Ishikawa (cell line): Measurements from ENCODE around the gene SLC38A2.

Experiments used
- CEBPB ChIP-seq: IDR thresholded peaks from 2 replicates; pipeline ENCODE4 v1.6.1; 2012
- CREB1 ChIP-seq: IDR thresholded peaks from 2 replicates; pipeline ENCODE4 v1.6.1; 2012; ENCODE audit warnings: low read depth
- EGR1 ChIP-seq: IDR thresholded peaks from 2 replicates; pipeline ENCODE4 v1.6.1; 2012
- EP300 ChIP-seq: IDR thresholded peaks from 2 replicates; pipeline ENCODE4 v1.6.1; 2012; ENCODE audit warnings: borderline replicate concordance
- FOXM1 ChIP-seq: IDR thresholded peaks from 2 replicates; pipeline ENCODE4 v1.6.1; 2012; ENCODE audit warnings: low read depth, borderline replicate concordance
- NFIC ChIP-seq: IDR thresholded peaks from 2 replicates; pipeline ENCODE4 v1.6.1; 2012
- RAD21 ChIP-seq: IDR thresholded peaks from 2 replicates; pipeline ENCODE4 v1.6.1; 2012; ENCODE audit warnings: low read depth
- TAF1 ChIP-seq: IDR thresholded peaks from 2 replicates; pipeline ENCODE4 v1.6.1; 2012; ENCODE audit warnings: low read depth, mild to moderate bottlenecking
- TCF12 ChIP-seq: IDR thresholded peaks from 2 replicates; pipeline ENCODE4 v1.6.1; 2012; ENCODE audit warnings: low read depth
- TEAD4 ChIP-seq: IDR thresholded peaks from 2 replicates; pipeline ENCODE4 v1.6.1; 2012
- YY1 ChIP-seq: IDR thresholded peaks from 2 replicates; pipeline ENCODE4 v1.6.1; 2012; ENCODE audit warnings: low read depth
- ZBTB7A ChIP-seq: IDR thresholded peaks from 2 replicates; pipeline ENCODE4 v1.6.1; 2012; ENCODE audit warnings: low read depth
- TF ChIP-seq, protein P1 (sequence below): IDR thresholded peaks from 2 replicates; pipeline ENCODE4 v1.6.1; 2012; ENCODE audit warnings: low read depth, mild to moderate bottlenecking
- TF ChIP-seq, protein P2 (sequence below): IDR thresholded peaks from 2 replicates; pipeline ENCODE4 v1.6.1; 2012
- TF ChIP-seq, protein P3 (sequence below): IDR thresholded peaks from 2 replicates; pipeline ENCODE4 v1.6.1; 2012

Gene SLC38A2

DNA sequence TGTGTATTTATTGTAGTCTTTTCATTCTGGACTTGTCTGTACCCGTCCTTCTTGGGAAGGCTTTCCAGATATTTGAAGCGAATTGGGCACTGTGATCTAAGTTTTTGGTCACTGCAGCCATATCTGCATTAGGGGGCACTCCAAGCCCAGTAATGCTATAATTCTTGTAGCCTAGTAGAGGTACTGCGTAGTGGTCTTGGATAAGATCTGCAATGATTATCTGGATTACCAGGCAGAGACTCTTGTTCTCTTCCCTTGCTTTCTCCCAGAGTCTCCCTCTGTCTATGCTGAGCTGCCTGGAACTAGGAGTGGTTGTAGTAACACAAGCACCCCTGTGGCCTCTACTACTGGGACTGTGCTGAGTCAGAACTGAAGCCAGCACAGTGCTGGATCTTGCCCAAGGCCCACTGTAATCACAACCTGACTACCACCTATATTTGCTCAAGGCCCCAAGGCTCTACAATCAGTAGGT is 30.0 kb downstream of the SLC38A2 start:
- TF ChIP-seq FOXM1 (no peak), RAD21 (peak; percentile 97)

DNA sequence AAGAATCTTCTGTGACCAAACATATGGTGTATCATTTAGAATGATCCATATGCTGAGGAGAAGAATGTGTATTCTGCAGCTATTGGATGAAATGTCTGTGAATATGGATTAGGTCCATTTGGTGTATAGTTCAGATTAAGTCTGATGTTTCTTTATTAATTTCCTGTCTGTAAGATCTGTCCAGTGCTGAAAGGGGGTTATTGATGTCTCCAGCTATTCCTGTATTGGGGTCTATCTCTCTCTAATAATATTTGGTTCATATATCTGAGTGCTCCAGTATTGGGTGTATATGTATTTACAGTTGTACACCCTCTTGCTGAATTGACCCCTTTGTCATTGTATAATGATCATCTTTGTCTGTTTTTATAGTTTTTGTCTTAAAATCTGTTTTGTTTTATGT is 33.5 kb downstream of the SLC38A2 start:
- TF ChIP-seq EGR1: no peak
- TF ChIP-seq, protein P1, sequence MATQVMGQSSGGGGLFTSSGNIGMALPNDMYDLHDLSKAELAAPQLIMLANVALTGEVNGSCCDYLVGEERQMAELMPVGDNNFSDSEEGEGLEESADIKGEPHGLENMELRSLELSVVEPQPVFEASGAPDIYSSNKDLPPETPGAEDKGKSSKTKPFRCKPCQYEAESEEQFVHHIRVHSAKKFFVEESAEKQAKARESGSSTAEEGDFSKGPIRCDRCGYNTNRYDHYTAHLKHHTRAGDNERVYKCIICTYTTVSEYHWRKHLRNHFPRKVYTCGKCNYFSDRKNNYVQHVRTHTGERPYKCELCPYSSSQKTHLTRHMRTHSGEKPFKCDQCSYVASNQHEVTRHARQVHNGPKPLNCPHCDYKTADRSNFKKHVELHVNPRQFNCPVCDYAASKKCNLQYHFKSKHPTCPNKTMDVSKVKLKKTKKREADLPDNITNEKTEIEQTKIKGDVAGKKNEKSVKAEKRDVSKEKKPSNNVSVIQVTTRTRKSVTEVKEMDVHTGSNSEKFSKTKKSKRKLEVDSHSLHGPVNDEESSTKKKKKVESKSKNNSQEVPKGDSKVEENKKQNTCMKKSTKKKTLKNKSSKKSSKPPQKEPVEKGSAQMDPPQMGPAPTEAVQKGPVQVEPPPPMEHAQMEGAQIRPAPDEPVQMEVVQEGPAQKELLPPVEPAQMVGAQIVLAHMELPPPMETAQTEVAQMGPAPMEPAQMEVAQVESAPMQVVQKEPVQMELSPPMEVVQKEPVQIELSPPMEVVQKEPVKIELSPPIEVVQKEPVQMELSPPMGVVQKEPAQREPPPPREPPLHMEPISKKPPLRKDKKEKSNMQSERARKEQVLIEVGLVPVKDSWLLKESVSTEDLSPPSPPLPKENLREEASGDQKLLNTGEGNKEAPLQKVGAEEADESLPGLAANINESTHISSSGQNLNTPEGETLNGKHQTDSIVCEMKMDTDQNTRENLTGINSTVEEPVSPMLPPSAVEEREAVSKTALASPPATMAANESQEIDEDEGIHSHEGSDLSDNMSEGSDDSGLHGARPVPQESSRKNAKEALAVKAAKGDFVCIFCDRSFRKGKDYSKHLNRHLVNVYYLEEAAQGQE: peak; percentile 69; the same call in 1 of the 2 replicates

DNA sequence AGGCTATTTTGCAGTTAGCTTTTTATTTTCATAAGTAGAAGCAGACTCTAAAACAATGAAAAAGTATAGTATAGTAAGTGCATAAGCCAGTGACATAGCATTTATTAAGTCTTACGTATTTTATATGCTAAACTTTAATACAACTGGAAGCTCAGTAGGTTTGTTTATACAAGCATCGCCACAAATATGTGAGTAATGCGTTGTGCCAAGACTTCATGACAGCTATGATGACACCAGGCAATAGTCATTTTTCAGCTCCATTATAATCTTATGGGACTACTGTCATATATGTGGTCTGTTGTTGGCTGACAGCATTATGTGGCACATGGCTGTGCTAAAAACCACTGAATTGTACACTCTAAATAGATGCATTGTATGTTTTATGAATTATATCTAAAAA is 40.3 kb downstream of the SLC38A2 start:
- TF ChIP-seq TAF1: no peak
- no peak for TF ChIP-seq FOXM1
- TF ChIP-seq EP300: no peak
- no peak for TF ChIP-seq ZBTB7A
- TF ChIP-seq, protein P1: no peak
- no peak for TF ChIP-seq CEBPB
- TF ChIP-seq RAD21: no peak
- no peak for TF ChIP-seq TEAD4

DNA sequence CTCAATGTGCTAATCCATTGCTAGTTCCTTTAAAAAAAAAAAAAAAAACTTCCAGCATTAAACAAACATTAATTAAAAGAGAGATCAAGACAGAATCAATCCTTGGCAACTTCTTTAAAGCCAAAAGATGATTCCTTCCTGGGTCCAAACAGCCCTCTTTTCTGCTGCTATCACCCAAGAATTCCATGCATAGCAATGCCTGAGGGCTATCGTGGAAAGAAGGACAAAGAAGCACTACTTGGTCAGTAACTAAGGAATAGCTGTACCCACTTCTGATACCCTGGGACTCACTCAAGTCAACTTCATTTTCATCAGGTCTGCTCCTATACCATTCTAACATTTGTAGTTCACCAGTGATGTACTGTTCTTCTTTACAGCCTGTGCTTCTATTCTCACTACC is 51.8 kb downstream of the SLC38A2 start:
- TF ChIP-seq FOXM1 (no peak), ZBTB7A (no peak), EGR1 (no peak), TAF1 (no peak), CREB1 (no peak), TEAD4 (no peak), CEBPB (no peak), YY1 (no peak), NFIC (no peak), RAD21 (no peak)
- TF ChIP-seq, protein P2, sequence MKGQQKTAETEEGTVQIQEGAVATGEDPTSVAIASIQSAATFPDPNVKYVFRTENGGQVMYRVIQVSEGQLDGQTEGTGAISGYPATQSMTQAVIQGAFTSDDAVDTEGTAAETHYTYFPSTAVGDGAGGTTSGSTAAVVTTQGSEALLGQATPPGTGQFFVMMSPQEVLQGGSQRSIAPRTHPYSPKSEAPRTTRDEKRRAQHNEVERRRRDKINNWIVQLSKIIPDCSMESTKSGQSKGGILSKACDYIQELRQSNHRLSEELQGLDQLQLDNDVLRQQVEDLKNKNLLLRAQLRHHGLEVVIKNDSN: no peak

DNA sequence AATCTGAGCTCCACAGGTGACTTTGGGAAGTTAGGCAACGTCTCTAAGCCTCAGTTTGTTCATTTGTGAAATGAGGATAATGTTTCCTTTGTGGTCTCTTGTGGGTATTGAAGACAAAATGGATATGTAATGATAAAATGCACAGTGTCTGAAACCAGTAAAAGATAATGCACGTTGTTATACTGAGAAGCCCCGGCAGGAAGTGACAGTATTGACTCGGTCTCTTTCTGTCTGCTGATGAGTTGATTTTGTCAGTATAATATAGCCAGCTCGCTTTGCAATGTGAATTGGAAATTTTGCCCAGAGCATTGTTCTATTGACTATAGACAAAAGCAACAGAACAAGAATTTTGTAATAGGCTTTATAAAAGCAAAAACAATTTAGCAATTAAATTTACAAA is 54.5 kb downstream of the SLC38A2 start:
- TF ChIP-seq, protein P1: no peak
- no peak for TF ChIP-seq TCF12
- no peak for TF ChIP-seq TAF1
- no peak for TF ChIP-seq NFIC
- TF ChIP-seq TEAD4: no peak
- no peak for TF ChIP-seq RAD21
- TF ChIP-seq, protein P2: no peak
- TF ChIP-seq CEBPB: no peak
- TF ChIP-seq, protein P3, sequence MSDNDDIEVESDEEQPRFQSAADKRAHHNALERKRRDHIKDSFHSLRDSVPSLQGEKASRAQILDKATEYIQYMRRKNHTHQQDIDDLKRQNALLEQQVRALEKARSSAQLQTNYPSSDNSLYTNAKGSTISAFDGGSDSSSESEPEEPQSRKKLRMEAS: no peak
- TF ChIP-seq ZBTB7A: no peak
- TF ChIP-seq CREB1: no peak
- no peak for TF ChIP-seq EP300
- TF ChIP-seq EGR1: no peak
- no peak for TF ChIP-seq FOXM1
- TF ChIP-seq YY1: no peak
